ENCODE data around the gene DGKI.
"Not testable (repeated sequence)": the region's sequence is repeated elsewhere in the genome, so short reads cannot be mapped to it uniquely, and the experiment has no call there.

Gene DGKI

DNA sequence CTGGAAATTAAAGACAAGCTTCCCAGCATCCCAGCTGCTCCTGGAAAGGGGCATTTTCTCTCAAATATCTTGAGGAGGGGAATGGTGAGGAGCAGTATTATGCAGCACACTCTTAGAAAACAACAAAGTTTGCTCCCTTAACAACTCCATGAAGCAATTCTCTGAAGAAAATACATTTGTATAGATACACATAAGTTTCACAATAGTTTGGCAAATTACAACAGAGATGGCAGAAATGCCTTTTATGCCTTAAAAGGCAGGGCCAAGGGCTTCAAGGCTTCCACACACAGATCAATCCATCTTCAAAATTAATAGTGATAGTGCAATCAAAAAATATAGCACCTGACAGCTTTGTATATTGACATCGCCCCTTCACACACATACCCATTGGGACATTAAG lies 12.2 kb downstream of the DGKI start:
- no peak for DNase-seq

DNA sequence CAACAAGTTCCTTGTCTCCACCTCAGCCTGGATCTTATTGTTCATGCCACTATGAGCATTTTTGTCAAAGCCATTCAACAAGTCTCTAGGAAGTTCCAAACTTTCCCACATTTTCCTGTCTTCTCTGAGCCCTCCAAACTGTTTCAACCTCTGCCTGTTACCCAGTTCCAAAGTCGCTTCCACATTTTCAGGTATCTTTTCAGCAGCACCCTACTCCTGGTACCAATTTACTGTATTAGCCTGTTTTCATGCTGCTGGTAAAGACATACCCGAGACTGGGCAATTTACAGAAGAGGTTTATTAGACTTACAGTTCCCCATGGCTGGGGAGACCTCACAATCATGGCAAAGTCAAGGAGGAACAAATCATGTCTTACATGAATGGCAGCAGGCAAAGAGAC lies 13.8 kb downstream of the DGKI start:
- DNase-seq: not testable (repeated sequence)

GRCh38 chr7:137832382-137832781 lies 14.4 kb downstream of the DGKI start:
- no peak for DNase-seq

DNA sequence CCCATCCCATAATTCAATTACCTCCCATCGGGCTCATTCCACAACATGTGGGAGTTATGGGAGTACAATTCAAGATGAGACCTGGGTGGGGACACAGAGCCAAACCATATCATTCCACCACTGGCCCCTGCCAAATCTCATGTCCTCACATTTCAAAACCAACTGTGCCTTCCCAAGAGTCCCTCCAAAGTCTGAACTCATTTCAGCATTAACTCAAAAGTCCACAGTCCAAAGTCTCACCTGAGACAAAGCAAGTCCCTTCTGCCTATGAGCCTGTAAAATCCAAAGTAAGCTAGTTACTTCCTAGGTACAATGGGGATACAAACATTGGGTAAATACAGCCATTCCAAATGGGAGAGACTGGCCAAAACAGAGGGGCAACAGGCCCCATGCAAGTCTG lies 15.2 kb downstream of the DGKI start:
- not testable (repeated sequence) for DNase-seq

DNA sequence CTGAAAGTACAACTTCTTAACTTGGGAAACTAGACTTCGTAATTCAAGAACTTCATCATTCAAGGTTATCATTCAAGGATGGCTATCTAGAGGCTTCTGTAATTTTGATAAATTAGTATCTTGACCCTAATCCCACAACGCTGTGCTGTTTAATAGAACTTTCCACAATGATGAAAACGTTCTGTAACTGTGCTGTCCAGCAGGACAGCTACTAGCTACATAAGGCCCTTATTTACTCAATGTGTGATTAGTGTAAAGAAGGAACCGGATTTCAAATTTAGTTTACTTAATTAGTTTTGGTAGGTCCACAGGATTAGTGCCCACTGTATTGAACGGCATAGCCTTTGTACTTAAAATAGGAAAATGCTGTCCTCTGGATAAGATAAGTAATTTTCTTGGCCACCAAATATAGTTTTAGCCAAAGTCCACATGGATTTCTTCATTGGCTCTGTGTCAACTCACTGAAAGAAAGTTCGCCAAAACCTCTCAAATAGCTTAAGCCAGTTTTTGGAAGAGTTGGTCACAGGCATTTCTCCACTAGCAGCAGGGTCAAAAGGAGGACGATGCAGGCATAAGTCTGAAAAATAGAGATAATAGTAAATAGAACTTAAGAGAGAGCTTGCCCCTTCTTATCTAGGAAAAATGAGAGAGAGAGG lies 17.3 kb downstream of the DGKI start:
- no peak for DNase-seq

- DNase-seq: no peak
Observed at GRCh38 chr7:137828456-137828855, 18.3 kb downstream of the DGKI start.

GRCh38 chr7:137825489-137825888 lies 21.3 kb downstream of the DGKI start:
- DNase-seq: no peak

DNA sequence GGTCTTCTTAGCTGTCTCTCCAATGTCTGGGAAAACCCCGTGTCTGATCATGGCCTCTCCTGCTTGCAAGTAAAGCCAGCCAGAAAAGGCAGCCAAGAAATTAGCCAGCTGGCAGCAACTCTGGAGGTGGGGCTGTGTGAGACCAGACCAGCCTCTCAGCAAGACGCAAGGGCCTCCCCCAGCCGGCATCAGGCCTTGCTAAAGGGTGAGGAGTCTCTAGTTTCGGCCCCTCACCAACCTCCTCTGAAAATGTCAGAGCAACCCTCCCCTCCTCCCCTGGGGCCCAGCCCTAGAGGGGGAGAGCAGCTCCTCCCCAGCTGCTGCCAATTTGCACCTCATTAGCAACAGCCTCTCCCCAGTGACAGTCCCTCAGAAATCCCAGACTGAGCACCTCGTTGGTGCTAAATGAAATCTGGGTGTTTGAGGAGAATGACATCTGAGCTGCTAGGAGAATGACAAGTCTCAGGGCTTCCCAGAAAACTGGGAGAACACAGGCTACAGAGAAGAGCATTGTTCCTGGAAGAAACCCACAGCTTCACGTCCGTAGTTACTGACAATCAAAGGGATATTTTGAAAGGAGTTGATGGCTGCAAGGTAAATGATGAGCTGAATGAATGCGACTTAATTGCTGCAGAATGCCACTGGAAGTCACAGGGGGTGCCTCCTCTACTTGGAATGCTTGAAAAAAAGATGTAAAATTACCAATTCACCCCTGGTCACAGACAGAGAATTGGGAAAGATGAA lies 25.9 kb downstream of the DGKI start:
- no peak for DNase-seq

GRCh38 chr7:137820156-137820555 lies 26.6 kb downstream of the DGKI start:
- DNase-seq: no peak

GRCh38 chr7:137818036-137818435 lies 28.7 kb downstream of the DGKI start:
- no peak for DNase-seq

DNA sequence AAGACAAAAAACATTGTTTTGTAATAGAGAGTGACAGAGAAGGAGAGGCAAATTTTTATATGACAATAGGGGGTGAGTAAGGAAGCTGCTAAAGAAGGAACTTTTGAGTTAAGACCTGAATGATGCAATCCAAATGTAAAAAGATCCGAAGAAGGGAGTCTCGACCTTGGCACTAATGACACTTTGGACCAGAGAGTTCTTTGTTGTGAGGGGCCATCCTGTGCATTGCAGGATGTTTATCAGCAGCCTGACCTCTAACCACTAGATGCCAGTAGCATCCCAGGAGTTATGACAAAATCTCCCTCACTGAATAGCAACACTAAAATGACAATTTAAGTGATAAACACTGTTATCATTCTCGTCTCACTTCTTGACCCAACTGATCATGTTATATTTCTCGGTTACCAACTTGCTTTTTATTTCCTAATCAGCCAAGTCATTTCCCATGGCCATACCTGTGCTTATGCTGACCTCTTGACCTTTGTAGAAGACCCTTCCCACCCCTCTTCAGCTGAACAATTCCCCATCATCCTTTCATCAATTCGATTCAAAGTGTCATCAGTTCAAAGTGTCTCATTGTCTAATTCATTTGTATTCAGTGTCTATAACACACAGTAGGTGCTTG lies 30.0 kb downstream of the DGKI start:
- DNase-seq: no peak

DNA sequence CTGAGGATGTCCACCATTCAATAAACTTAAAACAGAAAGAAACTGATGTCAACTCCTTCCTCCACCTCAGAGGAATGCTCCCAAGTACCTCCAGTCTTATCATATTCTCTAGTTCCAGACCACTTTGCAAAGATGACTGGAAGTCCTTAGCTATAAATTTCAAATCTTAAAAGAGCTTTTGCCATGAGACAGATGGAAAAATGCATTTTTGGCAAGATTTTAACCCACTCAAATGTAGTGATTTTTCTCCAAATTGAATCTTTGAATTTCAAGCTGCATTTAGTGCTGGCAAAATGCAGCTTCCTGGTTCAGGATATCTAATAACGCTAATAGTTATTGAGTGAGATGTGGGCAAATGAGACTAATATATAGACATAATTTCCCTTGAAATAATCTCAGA lies 33.2 kb downstream of the DGKI start:
- no peak for DNase-seq

DNA sequence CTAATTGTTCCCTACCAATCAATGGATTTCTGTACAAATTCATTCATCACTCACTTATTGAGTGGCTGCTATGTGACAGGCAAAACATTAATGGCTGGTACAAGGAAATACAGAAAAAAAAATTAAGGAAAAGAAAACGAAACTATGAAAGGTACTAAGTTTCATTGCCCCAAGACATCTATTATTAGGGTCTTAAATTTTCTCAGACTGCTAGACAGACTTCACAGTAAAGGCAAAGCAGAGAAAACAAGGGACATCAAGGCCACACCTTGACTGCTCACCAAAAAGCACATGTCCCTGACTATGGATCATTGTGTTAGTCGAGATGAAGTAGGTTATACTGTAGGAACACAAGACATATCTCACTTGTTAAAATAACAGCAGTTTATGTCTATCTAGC lies 36.5 kb downstream of the DGKI start:
- no peak for DNase-seq

GRCh38 chr7:137804836-137805235 lies 41.9 kb downstream of the DGKI start:
- no peak for DNase-seq

GRCh38 chr7:137801491-137801890 lies 45.3 kb downstream of the DGKI start:
- no peak for DNase-seq

GRCh38 chr7:137801003-137801402 lies 45.8 kb downstream of the DGKI start:
- DNase-seq: no peak

- DNase-seq: no peak
Observed at GRCh38 chr7:137798073-137798763, 48.6 kb downstream of the DGKI start.

DNA sequence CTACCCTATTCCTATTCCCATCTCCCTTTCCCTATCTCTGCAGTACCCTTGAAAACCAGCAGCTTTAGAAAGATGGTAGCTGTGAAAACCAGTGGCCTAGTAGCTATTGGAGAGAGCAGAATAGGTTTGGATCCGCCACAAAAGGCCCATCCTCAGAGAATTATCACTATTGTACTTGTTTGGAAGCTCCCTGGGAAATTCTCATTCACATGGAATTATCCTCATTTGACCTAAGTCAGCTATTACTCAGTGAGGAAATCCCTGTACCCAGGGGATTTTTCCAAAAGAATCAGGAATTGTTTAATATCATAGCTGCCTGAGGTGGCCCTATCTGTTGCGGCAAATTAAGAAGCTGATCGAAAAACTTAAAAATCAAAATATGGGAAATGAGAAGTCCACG lies 51.6 kb downstream of the DGKI start:
- no peak for DNase-seq

DNA sequence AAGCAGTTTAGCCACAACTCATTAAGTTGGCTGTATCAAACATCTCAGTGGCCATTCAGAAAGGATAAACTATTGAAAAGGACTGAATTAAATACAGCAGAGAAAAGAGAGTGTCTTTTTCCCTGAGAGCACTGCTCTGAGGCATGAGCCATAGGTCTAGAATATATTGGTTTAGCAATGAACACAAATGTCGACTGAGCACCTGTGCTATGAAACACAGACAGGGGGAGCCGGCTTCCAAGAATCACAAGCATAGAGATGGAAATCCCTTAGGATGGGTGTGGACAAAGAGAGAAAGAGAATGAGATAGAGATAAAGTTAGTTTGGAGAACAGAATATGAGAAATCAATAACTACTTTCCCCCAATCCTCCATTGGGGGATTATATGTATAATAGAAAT lies 54.8 kb downstream of the DGKI start:
- DNase-seq: no peak

DNA sequence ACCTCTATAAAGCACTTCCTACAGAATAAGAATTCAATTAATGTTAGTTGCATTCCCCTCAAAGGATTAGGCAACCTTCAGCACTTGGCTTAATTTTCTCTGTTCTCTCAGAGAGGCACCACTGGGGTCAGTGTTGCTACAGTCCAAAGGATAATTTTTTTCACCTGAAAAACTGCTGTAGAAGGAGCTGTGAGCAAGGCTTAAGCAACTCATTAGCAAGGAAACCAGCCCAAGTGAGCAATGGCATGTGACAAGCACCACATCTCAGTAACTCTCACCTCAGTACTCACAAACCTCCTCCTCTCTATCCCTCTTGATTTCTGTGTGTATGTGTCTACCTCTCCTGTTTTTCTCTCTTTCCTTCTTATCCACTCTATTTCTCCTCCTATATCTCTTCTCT lies 55.9 kb downstream of the DGKI start:
- no peak for DNase-seq

- no peak for DNase-seq
Observed at GRCh38 chr7:137789215-137789882, 57.4 kb downstream of the DGKI start.

- DNase-seq: no peak
Observed at GRCh38 chr7:137787301-137787976, 59.3 kb downstream of the DGKI start.

- DNase-seq: no peak
Observed at GRCh38 chr7:137778511-137778910, 68.3 kb downstream of the DGKI start.

All from hematopoietic multipotent progenitor cell treated with erythropoietin and hydrocortisone succinate and interleukin-3 and kit ligand, for 8 days (in vitro differentiated cells).